K562 (cell line): ENCODE results near the gene LYSMD1. TPM values are rescaled to one million over a fixed set of nuclear protein-coding genes. Genes with fewer than 3 reads are reported as not detected.

ENCODE experiments used
- DEAF1 ChIP-seq: fragments of 450-650 bp; formaldehyde crosslinking; IDR thresholded peaks from 2 replicates; pipeline ENCODE4 v1.4.0; 2020; ENCODE audit warnings: mild to moderate bottlenecking, moderate library complexity
- HDGF ChIP-seq: fragments of 450-650 bp; IDR thresholded peaks from 2 replicates; pipeline ENCODE4 v1.6.1; 2016
- MTA1 ChIP-seq: fragments of 450-650 bp; IDR thresholded peaks from 2 replicates; pipeline ENCODE4 v1.6.1; 2017; ENCODE audit warnings: borderline replicate concordance
- NCOR1 ChIP-seq: fragments of 450-650 bp; IDR thresholded peaks from 2 replicates; pipeline ENCODE4 v1.6.1; 2016; ENCODE audit warnings: mild to moderate bottlenecking, moderate library complexity
- POLR2A ChIP-seq: fragments of 450-650 bp; conservative IDR thresholded peaks from 2 replicates; pipeline ENCODE4 v1.6.1; 2016
- POLR2B ChIP-seq: fragments of 450-650 bp; IDR thresholded peaks from 2 replicates; pipeline ENCODE4 v1.6.1; 2018; ENCODE audit warnings: low read depth; ENCODE audit not compliant: partially characterized antibody
- RBM34 ChIP-seq: fragments of 200-400 bp; formaldehyde crosslinking; IDR thresholded peaks from 2 replicates; pipeline ENCODE4 v1.6.1; 2018; ENCODE audit warnings: low read length, borderline replicate concordance; ENCODE audit not compliant: insufficient read depth
- TFE3 ChIP-seq: fragments of 450-650 bp; formaldehyde crosslinking; IDR thresholded peaks from 2 replicates; pipeline ENCODE4 v1.4.0; 2020; ENCODE audit warnings: mild to moderate bottlenecking, mixed read lengths
- THRB ChIP-seq: fragments of 450-650 bp; formaldehyde crosslinking; conservative IDR thresholded peaks from 2 replicates; pipeline ENCODE4 v1.4.0; 2022; ENCODE audit warnings: mild to moderate bottlenecking, missing genetic modification characterization
- ZBED1 ChIP-seq: IDR thresholded peaks from 2 replicates; pipeline ENCODE4 v1.6.1; 2014
- ZNF121 ChIP-seq: sonication (generic); formaldehyde crosslinking; conservative IDR thresholded peaks from 2 replicates; pipeline ENCODE4 v1.8.0; 2022; ENCODE audit warnings: missing genetic modification reagents
- ZNF212 ChIP-seq: fragments of 450-650 bp; formaldehyde crosslinking; IDR thresholded peaks from 2 replicates; pipeline ENCODE4 v1.4.0; 2020; ENCODE audit warnings: mild to moderate bottlenecking
- ZSCAN32 ChIP-seq: fragments of 450-650 bp; formaldehyde crosslinking; IDR thresholded peaks from 2 replicates; pipeline ENCODE4 v1.4.0; 2020; ENCODE audit warnings: mild to moderate bottlenecking, moderate library complexity
- polyA plus RNA-seq, 8 experiments: library from polyadenylated mRNA; depleted of rRNA in 4 of 8; stranded (reverse) in 5 of 8; unstranded in 3 of 8; fragments of >200 nt; fragmentation: Nextera tagmentation in 2 of 8; fragmentation: Illumina TruSeq in 1 of 8; extraction: Ambion mirVana in 2 of 8; extraction: Trizol in 1 of 8; gene quantifications; 2 replicates each; pipeline versions ENCODE4 v1.2.1 to v1.2.3, GENCODE V29; 2011 to 2014; ENCODE audit warnings: inconsistent platforms in 1 of 8, missing spikeins in 1 of 8
- total RNA-seq, 7 experiments: library from RNA; depleted of rRNA in 6 of 7; stranded (reverse); fragments of >200 nt in 6 of 7; fragmentation: Illumina TruSeq in 2 of 7; extraction: Trizol in 2 of 7; gene quantifications; 2 replicates each; pipeline versions ENCODE4 v1.2.1 to v1.2.3, GENCODE V29; 2011 to 2021; ENCODE audit warnings: low replicate concordance in 1 of 7

LYSMD1 gene
- total and polyA plus RNA-seq, 9 of the 15 experiments (the other 6 are each of a cell fraction or from before 2014, with no cell fraction given) = 2.2 to 9.4 (median 6.0) TPM

- TF ChIP-seq MTA1 (no peak), HDGF (no peak), ZNF121 (CRISPR knock-in tag) (no peak), THRB (CRISPR knock-in tag) (no peak), RBM34 (no peak), POLR2B (no peak), TFE3 (no peak), NCOR1 (no peak), ZBED1 (no peak), ZNF212 (no peak), DEAF1 (CRISPR knock-in tag) (no peak), POLR2A (no peak), ZSCAN32 (CRISPR knock-in tag) (no peak)
- TF ChIP-seq, all 486 proteins: peak for 0
These were observed 28.2 kb upstream of the LYSMD1 start (continued) for GRCh38 chr1:151193856-151194255.
